Ascending aorta (tissue), 2 donors: Measurements from ENCODE around the gene FAM170A. TPM values are rescaled to one million over a fixed set of nuclear protein-coding genes. Genes with fewer than 3 reads are reported as not detected.

ENCODE experiments used
- DNase-seq, 2 donors: peaks; one replicate each; pipeline ENCODE4 v3.0.0-alpha.2; 2019; ENCODE audit warnings: low spot score in 2 of 2
- H3K27ac ChIP-seq, 2 donors: fragments of 200-600 bp; sonication (generic); one replicate each; pipeline ENCODE4 v1.5.1; 2016 to 2017; ENCODE audit warnings: mild to moderate bottlenecking in 1 of 2
- H3K27me3 ChIP-seq: fragments of 200-600 bp; sonication (generic); one replicate; pipeline ENCODE4 v1.5.1; 2017
- H3K36me3 ChIP-seq, 2 donors: fragments of 200-600 bp; sonication (generic); one replicate each; pipeline ENCODE4 v1.5.1; 2016
- H3K4me1 ChIP-seq, 2 donors: fragments of 200-600 bp; sonication (generic); one replicate each; pipeline ENCODE4 v1.5.1; 2016 to 2017; ENCODE audit warnings: mild to moderate bottlenecking in 1 of 2
- H3K4me3 ChIP-seq, 2 donors: fragments of 200-600 bp; sonication (generic); one replicate each; pipeline ENCODE4 v1.5.1; 2016 to 2017; ENCODE audit warnings: mild to moderate bottlenecking in 1 of 2
- H3K9me3 ChIP-seq, 2 donors: fragments of 200-600 bp; sonication (generic); one replicate each; pipeline ENCODE4 v1.5.1; 2016
- CTCF ChIP-seq, 3 experiments: fragments of 200-600 bp in 2 of 3; fragments of 450-650 bp in 1 of 3; sonication (generic) in 2 of 3; IDR thresholded peaks; one replicate each; pipeline ENCODE4 v1.5.1; 2016 to 2019; ENCODE audit warnings: antibody characterized with exemption in 3 of 3, mild to moderate bottlenecking in 1 of 3, moderate library complexity in 1 of 3
- intact Hi-C: fragments of 100-400 bp; cut with DNase I; formaldehyde crosslinking; loops from one replicate; pipeline ENCODE4 v1.15.1; 2023
- total RNA-seq: library from RNA; depleted of rRNA; stranded (reverse); fragments of >200 nt; gene quantifications from one replicate; pipeline ENCODE4 v1.1.0, GENCODE V29; 2016

FAM170A gene
- total RNA-seq, 1 donor from 2014 or later = not detected

- no peak for DNase-seq
- H3K36me3 ChIP-seq = no peaks in the 10 kb centered on the region
- intact Hi-C loops = no loop called here
- H3K27me3 ChIP-seq = no peaks in the 10 kb centered on the region
- no peak for TF ChIP-seq CTCF (IDR thresholded peaks at IDR 0.05)
- no peak overlapping the region for H3K4me3 ChIP-seq
- no peaks in the 10 kb centered on the region for H3K4me1 ChIP-seq
- H3K27ac ChIP-seq = no peak overlapping the region
- no peaks in the 10 kb centered on the region for H3K9me3 ChIP-seq
These were observed 53.0 kb downstream of the FAM170A start for GRCh38 chr5:119682372-119682771.

Other genes with a start within 250 kb of the FAM170A start
- 65.0 TPM for gene HSD17B4, start 177.1 kb upstream of the FAM170A start, total RNA-seq